GM12874 (cell line): Measurements from ENCODE around the gene TRAF3IP3.

Experiments used
- TF ChIP-seq, protein P1 (sequence below): IDR thresholded peaks from 2 replicates; pipeline ENCODE4 v1.5.1; 2011; ENCODE audit warnings: low read depth, mild to moderate bottlenecking, control low read depth, low read length, moderate library complexity; ENCODE audit not compliant: insufficient read depth

TRAF3IP3 gene

DNA sequence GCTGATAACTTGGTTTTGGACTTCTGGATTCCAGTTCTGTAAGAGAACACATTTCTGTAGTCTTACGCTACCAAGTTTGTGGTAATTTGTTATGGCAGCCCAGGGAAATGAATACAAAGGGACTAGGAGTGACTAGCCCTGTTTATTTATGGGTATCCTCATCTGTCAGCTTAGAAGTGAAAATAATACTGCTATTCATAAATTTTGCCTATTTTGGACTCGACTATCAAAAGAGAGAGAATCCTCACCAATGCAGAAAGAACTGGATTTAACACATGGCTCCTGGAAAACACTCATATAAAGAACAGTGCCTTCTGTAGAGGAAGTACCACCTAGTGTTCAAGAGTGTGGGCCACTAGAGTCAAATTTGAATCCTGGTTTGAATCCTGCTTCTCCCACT, 28.6 kb upstream of the TRAF3IP3 start:
- TF ChIP-seq, protein P1, sequence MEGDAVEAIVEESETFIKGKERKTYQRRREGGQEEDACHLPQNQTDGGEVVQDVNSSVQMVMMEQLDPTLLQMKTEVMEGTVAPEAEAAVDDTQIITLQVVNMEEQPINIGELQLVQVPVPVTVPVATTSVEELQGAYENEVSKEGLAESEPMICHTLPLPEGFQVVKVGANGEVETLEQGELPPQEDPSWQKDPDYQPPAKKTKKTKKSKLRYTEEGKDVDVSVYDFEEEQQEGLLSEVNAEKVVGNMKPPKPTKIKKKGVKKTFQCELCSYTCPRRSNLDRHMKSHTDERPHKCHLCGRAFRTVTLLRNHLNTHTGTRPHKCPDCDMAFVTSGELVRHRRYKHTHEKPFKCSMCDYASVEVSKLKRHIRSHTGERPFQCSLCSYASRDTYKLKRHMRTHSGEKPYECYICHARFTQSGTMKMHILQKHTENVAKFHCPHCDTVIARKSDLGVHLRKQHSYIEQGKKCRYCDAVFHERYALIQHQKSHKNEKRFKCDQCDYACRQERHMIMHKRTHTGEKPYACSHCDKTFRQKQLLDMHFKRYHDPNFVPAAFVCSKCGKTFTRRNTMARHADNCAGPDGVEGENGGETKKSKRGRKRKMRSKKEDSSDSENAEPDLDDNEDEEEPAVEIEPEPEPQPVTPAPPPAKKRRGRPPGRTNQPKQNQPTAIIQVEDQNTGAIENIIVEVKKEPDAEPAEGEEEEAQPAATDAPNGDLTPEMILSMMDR, result no peak

DNA sequence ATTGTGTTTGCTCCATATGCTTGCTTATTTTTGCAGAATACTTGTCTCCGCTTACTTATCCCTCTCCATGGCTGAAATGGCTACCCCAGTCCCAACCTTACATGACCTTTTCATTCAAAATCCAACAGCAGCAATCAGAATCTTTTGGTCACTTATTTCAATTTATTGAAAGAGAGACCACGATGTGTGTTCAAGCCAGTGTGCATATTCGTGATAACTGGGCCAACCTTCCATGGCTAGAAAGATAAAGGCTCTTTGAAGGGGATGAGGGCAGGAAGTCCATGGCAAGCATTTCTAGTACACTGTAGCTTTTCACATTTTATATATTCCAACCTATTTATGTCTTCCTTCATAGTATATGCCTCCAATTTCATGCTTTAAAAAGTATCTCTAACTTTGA, 28.1 kb upstream of the TRAF3IP3 start:
- TF ChIP-seq, protein P1, result no peak

DNA sequence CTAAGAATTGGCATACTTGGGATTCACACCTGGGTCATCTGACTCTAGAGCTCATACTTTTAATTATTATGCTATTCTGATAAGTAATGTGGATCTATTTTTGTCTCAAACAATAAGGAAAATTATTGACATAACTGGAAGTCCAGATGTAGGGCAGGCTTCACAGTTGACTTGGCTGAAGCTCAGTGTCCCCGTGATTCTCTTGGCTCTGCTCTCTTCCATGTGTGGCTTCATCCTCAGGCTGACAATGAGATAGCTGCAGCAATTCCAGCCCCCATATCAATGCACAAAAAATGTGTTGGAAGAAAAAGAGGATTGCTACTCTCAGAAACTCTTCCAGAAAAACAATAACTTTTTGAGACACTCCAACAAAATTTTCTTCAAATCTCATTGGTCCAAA, 27.4 kb upstream of the TRAF3IP3 start:
- TF ChIP-seq, protein P1, result no peak

DNA sequence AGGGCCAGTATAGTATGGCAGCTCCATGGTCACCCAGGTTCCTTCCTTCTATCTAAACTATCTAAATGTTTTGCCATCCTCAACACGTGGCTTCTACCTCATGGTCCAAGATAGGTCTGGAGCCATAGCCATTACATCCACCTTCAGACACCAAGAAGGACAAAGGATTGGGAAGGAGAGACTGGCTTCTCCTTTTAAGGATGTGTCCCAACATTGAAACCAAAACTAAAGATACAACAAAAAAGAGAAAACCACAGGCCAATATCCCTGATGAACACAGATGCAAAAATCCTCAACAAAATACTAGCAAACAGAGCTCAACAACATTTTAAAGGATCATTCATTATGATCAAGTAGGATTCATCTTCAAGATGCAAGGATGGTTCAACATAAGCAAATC, 26.4 kb upstream of the TRAF3IP3 start:
- TF ChIP-seq, protein P1, result no peak

DNA sequence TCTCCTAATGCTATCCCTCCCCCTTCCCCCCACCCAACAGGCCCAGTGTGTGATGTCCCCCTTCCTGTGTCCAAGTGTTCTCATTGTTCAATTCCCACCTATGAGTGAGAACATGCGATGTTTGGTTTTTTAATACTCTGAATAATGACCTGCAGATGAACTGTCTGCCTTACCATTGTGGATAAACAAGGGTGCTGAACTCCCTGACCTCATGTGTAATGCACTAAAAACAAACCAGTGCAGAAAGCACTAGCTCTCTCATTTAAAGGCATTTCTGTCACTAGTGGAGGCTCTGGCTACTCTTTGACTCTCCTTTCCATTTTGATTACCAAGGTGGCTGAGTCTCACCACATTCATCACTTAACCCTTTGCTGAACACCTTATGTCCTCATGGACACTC, 23.1 kb upstream of the TRAF3IP3 start:
- TF ChIP-seq, protein P1, result no peak

DNA sequence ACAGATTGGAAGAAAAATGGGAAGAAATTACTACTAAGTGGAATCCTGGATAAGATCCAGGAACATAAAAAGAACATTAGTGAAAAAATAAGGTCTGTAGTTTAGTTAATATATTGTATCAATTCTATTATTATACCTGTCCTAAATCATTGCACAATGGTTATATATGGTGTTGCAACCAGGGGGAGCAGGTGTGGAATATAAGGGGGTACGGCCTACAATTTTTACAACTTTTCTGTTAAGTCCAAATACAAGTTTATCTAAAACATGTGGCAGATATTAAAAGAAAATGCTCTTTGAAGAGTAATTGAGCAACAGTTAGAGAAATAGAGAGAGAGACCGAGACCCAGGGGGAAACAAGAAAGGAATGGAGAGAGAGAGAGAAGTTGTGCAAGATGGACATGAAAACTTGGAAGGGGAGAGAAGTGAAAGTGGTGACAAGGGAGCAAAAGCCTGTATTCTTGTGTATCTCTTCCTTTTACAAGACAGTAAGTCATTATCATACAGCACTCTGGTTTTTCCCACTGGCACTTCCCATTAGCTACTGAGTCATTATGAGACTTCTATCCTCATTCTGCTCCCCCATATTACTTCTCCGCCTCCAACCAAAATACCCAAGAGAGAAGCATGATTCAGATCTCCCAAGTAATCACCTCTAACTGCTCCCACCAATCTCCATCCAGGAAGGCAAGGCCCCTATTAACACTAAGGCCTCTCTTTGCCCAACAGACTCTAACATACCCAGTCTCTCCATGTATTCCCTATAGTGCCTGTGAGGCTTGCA, 22.3 kb upstream of the TRAF3IP3 start:
- TF ChIP-seq, protein P1, result no peak

DNA sequence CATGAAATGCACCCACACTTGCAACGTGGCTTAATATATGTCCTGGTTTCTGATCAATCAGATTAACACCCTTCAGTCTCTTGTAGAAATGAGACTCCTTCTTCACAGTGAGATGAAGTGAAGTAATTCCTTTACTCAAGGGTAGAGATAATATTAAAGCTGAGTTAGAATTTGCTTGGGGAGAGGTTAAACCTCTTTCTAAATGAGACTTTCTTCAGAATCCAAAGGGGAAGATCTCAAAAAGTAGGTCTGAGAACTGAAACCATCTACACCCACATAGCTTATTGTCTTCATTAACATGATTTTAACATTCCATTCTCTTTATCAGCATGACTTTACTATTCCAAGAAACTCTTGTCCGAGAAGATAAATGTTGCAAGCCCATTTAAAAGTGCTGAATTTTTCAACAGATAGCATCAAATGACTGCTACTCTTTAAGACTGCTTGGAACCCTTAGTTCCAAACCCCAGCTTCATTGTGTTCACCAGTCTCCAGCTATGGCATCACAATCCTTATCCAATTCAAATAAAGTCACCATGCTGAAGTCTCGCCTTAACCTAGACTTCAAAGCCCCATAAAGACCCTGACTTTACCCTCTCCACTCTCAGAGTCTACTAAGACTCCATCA, 19.2 kb upstream of the TRAF3IP3 start:
- TF ChIP-seq, protein P1, result no peak
